NAMALWA (cell line): Measurements from ENCODE around the gene TSPAN18.

Experiments
- DNase-seq: peaks from one replicate; pipeline ENCODE4 v3.0.0-alpha.2; 2015; ENCODE audit warnings: low spot score

Gene TSPAN18

GRCh38 chr11:44959064-44959463 lies 232.3 kb downstream of the TSPAN18 start:
- no peak for DNase-seq

- no peak for DNase-seq
Measured at GRCh38 chr11:44960200-44960845, 233.6 kb downstream of the TSPAN18 start.

GRCh38 chr11:44962464-44962863 lies 235.7 kb downstream of the TSPAN18 start:
- DNase-seq, result no peak

- DNase-seq, result no peak
Measured at GRCh38 chr11:44963136-44963535, 236.4 kb downstream of the TSPAN18 start.

- DNase-seq, result no peak
Measured at GRCh38 chr11:44963948-44964347, 237.2 kb downstream of the TSPAN18 start.

- DNase-seq, result no peak
Measured at GRCh38 chr11:44964526-44965209, 237.9 kb downstream of the TSPAN18 start.

- DNase-seq, result no peak
Measured at GRCh38 chr11:44966694-44967093, 239.9 kb downstream of the TSPAN18 start.

GRCh38 chr11:44967930-44968496 lies 241.3 kb downstream of the TSPAN18 start:
- DNase-seq, result no peak

GRCh38 chr11:44968510-44968909 lies 241.7 kb downstream of the TSPAN18 start:
- no peak for DNase-seq

- no peak for DNase-seq
Measured at GRCh38 chr11:44969651-44970252, 243.0 kb downstream of the TSPAN18 start.

GRCh38 chr11:44970293-44970692 lies 243.5 kb downstream of the TSPAN18 start:
- no peak for DNase-seq

GRCh38 chr11:44971185-44971584 lies 244.4 kb downstream of the TSPAN18 start:
- DNase-seq, result no peak

- no peak for DNase-seq
Measured at GRCh38 chr11:44972746-44973435, 246.1 kb downstream of the TSPAN18 start.

GRCh38 chr11:44973632-44974401 lies 247.1 kb downstream of the TSPAN18 start:
- no peak for DNase-seq

- no peak for DNase-seq
Measured at GRCh38 chr11:44974402-44975000, 247.7 kb downstream of the TSPAN18 start.

- DNase-seq, result no peak
Measured at GRCh38 chr11:44976576-44976975, 249.8 kb downstream of the TSPAN18 start.

- no peak for DNase-seq
Measured at GRCh38 chr11:44977493-44977984, 250.8 kb downstream of the TSPAN18 start.

GRCh38 chr11:44978274-44978960 lies 251.7 kb downstream of the TSPAN18 start:
- no peak for DNase-seq

GRCh38 chr11:44978961-44979331 lies 252.2 kb downstream of the TSPAN18 start:
- no peak for DNase-seq
